ENCODE measurements around the gene C17orf78. TPM values are rescaled to one million over a fixed set of nuclear protein-coding genes. Genes with fewer than 3 reads are reported as not detected.

C17orf78 gene
- polyA plus RNA-seq, 1 donor (not counting 4 experiments of a cell fraction or from before 2014, with no cell fraction given) = not detected

- dilution Hi-C loops (cut with MboI; ENCODE audit: extremely low pct_ligation_motif_present, low sequenced_read_pairs) = no loop called here
- peak overlapping the region; percentile 82 for H3K4me2 ChIP-seq (ENCODE audit: control insufficient read depth, extremely low read depth, insufficient read depth, low read depth, low read length)
Measured at GRCh38 chr17:37361543-37361942, 14.2 kb upstream of the C17orf78 start.

GRCh38 chr17:37365589-37365988, 10.2 kb upstream of the C17orf78 start:
- no peak for DNase-seq (ENCODE audit: low read depth, low spot score)
- H3K4me3 ChIP-seq (ENCODE audit: control insufficient read depth in 2 of 3, extremely low read depth in 1 of 3, insufficient read depth in 2 of 3, low read depth in 1 of 3, low read length in 3 of 3) = no peak overlapping the region
- dilution Hi-C loops (cut with MboI; ENCODE audit: extremely low pct_ligation_motif_present, low sequenced_read_pairs) = no loop called here
- H4K20me1 ChIP-seq (ENCODE audit: control insufficient read depth, extremely low read depth, insufficient read depth, low read length) = no peaks in the 10 kb centered on the region
- H2AFZ ChIP-seq (ENCODE audit: control insufficient read depth, low read length) = no peak overlapping the region
- H3K9me3 ChIP-seq (ENCODE audit: control insufficient read depth, low read depth, low read length) = no peaks in the 10 kb centered on the region
- H3K9me1 ChIP-seq (ENCODE audit: control insufficient read depth, extremely low read depth, insufficient read depth, low read length) = no peaks in the 10 kb centered on the region
- no peak overlapping the region for H3K9ac ChIP-seq (ENCODE audit: control insufficient read depth, extremely low read depth, insufficient read depth, low read length)
- H3K4me2 ChIP-seq (ENCODE audit: control insufficient read depth, extremely low read depth, insufficient read depth, low read depth, low read length) = no peak overlapping the region
- no peaks in the 10 kb centered on the region for H3K36me3 ChIP-seq (ENCODE audit: control insufficient read depth in 2 of 2, extremely low read depth in 1 of 2, insufficient read depth in 2 of 2, low read length in 2 of 2)
- peaks cover 17% of the 10 kb centered on the region for H3K4me1 ChIP-seq (ENCODE audit: control insufficient read depth, extremely low read depth, insufficient read depth, low read length)
- no peak for FAIRE-seq
- H3K27ac ChIP-seq (ENCODE audit: control insufficient read depth, insufficient read depth, low read length) = no peak overlapping the region
- no peaks in the 10 kb centered on the region for H3K79me2 ChIP-seq (ENCODE audit: control insufficient read depth, insufficient read depth, low read length)
- no peaks in the 10 kb centered on the region for H3K27me3 ChIP-seq (ENCODE audit: control insufficient read depth, extremely low read depth, insufficient read depth, low read length)
- no peak for TF ChIP-seq EZH2 (IDR thresholded peaks at IDR 0.05; ENCODE audit: low read length)
- no peak for TF ChIP-seq CTCF (optimal IDR thresholded peaks at IDR 0.05 in 1 of 3, IDR thresholded peaks at IDR 0.05 in 1 of 3, conservative IDR thresholded peaks at IDR 0.05 in 1 of 3; ENCODE audit: extremely low read depth in 1 of 3, insufficient read depth in 2 of 3, low read length in 3 of 3)

More at GRCh38 chr17:37361543-37361942, 14.2 kb upstream of the C17orf78 start:
- no peaks in the 10 kb centered on the region for H3K27me3 ChIP-seq (ENCODE audit: control insufficient read depth, extremely low read depth, insufficient read depth, low read length)
- no peaks in the 10 kb centered on the region for H3K9me1 ChIP-seq (ENCODE audit: control insufficient read depth, extremely low read depth, insufficient read depth, low read length)
- TF ChIP-seq EZH2 (IDR thresholded peaks at IDR 0.05; ENCODE audit: low read length) = no peak
- no peak for TF ChIP-seq CTCF (optimal IDR thresholded peaks at IDR 0.05 in 1 of 3, IDR thresholded peaks at IDR 0.05 in 1 of 3, conservative IDR thresholded peaks at IDR 0.05 in 1 of 3; ENCODE audit: extremely low read depth in 1 of 3, insufficient read depth in 2 of 3, low read length in 3 of 3)
- FAIRE-seq (no peak), DNase-seq (ENCODE audit: low read depth, low spot score) (peak; percentile 82)
- H3K4me3 ChIP-seq (ENCODE audit: control insufficient read depth in 2 of 3, extremely low read depth in 1 of 3, insufficient read depth in 2 of 3, low read depth in 1 of 3, low read length in 3 of 3) = peak overlapping the region in 2 of 3 experiments; percentile 20 to 22
- H3K9ac ChIP-seq (ENCODE audit: control insufficient read depth, extremely low read depth, insufficient read depth, low read length) = no peak overlapping the region
- H4K20me1 ChIP-seq (ENCODE audit: control insufficient read depth, extremely low read depth, insufficient read depth, low read length) = no peaks in the 10 kb centered on the region
- H3K27ac ChIP-seq (ENCODE audit: control insufficient read depth, insufficient read depth, low read length) = peak overlapping the region; percentile 86
- H3K36me3 ChIP-seq (ENCODE audit: control insufficient read depth in 2 of 2, extremely low read depth in 1 of 2, insufficient read depth in 2 of 2, low read length in 2 of 2) = no peaks in the 10 kb centered on the region
- peak overlapping the region; percentile 66 for H2AFZ ChIP-seq (ENCODE audit: control insufficient read depth, low read length)
- no peaks in the 10 kb centered on the region for H3K9me3 ChIP-seq (ENCODE audit: control insufficient read depth, low read depth, low read length)
- H3K79me2 ChIP-seq (ENCODE audit: control insufficient read depth, insufficient read depth, low read length) = peaks cover 22% of the 10 kb centered on the region
- peaks cover 42% of the 10 kb centered on the region for H3K4me1 ChIP-seq (ENCODE audit: control insufficient read depth, extremely low read depth, insufficient read depth, low read length)
